DMS 273 treated with DMSO at 0.1 percent for 48 hours (cell line): ENCODE measurements around the gene ANKLE2.
"Not testable (repeated sequence)": the region's sequence is repeated elsewhere in the genome, so short reads cannot be mapped to it uniquely, and the experiment has no call there.

ENCODE experiments used
- DNase-seq: peaks from one replicate; lab custom pipeline; 2025; lab: John Stamatoyannopoulos, UW

ANKLE2 gene

GRCh38 chr12:132719141-132719953, 42.3 kb downstream of the ANKLE2 start:
- no peak for DNase-seq

- DNase-seq = no peak
Measured at GRCh38 chr12:132718644-132719043, 43.0 kb downstream of the ANKLE2 start.

GRCh38 chr12:132717531-132718387, 43.9 kb downstream of the ANKLE2 start:
- no peak for DNase-seq

GRCh38 chr12:132717011-132717410, 44.6 kb downstream of the ANKLE2 start:
- DNase-seq = no peak

- no peak for DNase-seq
Measured at GRCh38 chr12:132716356-132716755, 45.3 kb downstream of the ANKLE2 start.

- no peak for DNase-seq
Measured at GRCh38 chr12:132715874-132716273, 45.8 kb downstream of the ANKLE2 start.

- no peak for DNase-seq
Measured at GRCh38 chr12:132713123-132713522, 48.5 kb downstream of the ANKLE2 start.

- DNase-seq = no peak
Measured at GRCh38 chr12:132711080-132711843, 50.4 kb downstream of the ANKLE2 start.

- DNase-seq = peak; percentile 4
Measured at GRCh38 chr12:132710405-132711079, 51.1 kb downstream of the ANKLE2 start, which contains the start of gene PGAM5. Gene PGAM5 (plus strand): TSS chr12:132710842. CDS start chr12:132710877, 35 bp downstream.

GRCh38 chr12:132710043-132710404, 51.6 kb downstream of the ANKLE2 start:
- DNase-seq = no peak

GRCh38 chr12:132708150-132708549, 53.5 kb downstream of the ANKLE2 start:
- no peak for DNase-seq

GRCh38 chr12:132707241-132707640, 54.4 kb downstream of the ANKLE2 start:
- DNase-seq = no peak

GRCh38 chr12:132703641-132704040, 58.0 kb downstream of the ANKLE2 start:
- DNase-seq = no peak

- no peak for DNase-seq
Measured at GRCh38 chr12:132702640-132703039, 59.0 kb downstream of the ANKLE2 start.

- DNase-seq = no peak
Measured at GRCh38 chr12:132700212-132700822, 61.3 kb downstream of the ANKLE2 start.

GRCh38 chr12:132698341-132698740, 63.3 kb downstream of the ANKLE2 start:
- DNase-seq = no peak

GRCh38 chr12:132695431-132695830, 66.2 kb downstream of the ANKLE2 start:
- no peak for DNase-seq

- not testable (repeated sequence) for DNase-seq
Measured at GRCh38 chr12:132694888-132695287, 66.7 kb downstream of the ANKLE2 start.

- DNase-seq = not testable (repeated sequence)
Measured at GRCh38 chr12:132692030-132692429, 69.6 kb downstream of the ANKLE2 start.

- no peak for DNase-seq
Measured at GRCh38 chr12:132690112-132690511, 71.5 kb downstream of the ANKLE2 start.

GRCh38 chr12:132689227-132689626, 72.4 kb downstream of the ANKLE2 start:
- DNase-seq = no peak
